Skin epidermis (tissue), 12 donors: ENCODE measurements around the gene BRSK2.

Experiments used
- H3K27ac ChIP-seq, 21 experiments: fragments of 200-600 bp; sonication (generic) in 11 of 21; one replicate each; pipeline ENCODE4 v1.5.0; 2020; ENCODE audit warnings: mild to moderate bottlenecking in 3 of 21, inconsistent platforms in 2 of 21, moderate library complexity in 2 of 21
- H3K4me3 ChIP-seq, 7 experiments: fragments of 200-600 bp; sonication (generic) in 2 of 7; one replicate each; pipeline ENCODE4 v1.5.0; 2020; ENCODE audit warnings: inconsistent platforms in 2 of 7, mild to moderate bottlenecking in 2 of 7, moderate library complexity in 1 of 7

The BRSK2 gene

DNA sequence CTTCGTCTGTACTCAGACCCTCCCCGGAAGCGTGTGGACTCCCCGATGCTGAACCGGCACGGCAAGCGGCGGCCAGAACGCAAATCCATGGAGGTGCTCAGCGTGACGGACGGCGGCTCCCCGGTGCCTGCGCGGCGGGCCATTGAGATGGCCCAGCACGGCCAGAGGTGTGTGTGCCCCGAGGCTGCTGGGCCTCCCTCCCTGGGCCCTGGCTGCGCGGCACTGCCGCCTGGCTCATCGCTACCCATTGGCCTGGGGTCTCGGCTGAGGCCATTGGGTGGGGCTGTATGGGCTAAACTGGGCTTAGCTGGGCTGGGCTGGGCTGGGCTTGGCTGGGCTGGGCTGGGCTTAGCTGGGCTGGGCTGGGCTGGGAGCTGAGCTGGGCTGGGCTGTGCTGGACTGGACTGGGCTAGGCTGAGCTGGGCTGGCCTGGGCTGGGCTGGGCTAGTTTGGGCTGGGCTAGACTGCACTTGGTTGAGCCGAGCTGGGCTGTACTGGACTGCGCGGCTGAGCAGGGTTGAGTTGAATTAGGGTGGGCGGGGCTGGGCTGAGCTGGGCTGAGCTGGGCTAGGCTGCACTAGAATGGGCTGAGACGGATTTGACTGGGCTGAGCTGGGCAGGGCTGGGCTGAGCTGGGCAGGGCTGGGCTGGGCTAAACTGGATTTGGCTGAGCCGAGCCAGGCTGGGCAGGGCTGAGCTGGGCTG is 56.2 kb downstream of the BRSK2 start:
- Histone ChIP-seq H3K4me3 (no peak overlapping the region), H3K27ac (no peak overlapping the region)

DNA sequence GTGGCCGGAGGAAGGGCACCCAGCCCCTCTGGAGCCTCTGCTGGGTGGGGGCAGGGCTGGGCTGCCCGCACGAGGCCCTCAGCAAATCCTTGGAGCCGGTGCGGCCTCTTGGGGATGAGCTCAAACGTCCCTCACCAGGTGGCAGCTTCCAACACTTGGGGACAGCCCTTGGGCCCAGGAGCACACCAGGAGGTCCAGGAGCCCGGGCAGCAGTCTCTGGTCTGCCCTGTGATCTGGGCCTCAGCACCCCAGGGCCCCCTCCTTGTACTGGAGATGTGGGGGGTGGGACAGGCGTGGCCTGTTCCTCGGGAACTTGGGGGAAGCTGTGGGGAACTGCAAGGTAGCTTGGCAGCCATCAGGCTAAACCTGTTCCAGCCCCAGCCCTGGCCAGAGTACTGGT is 56.9 kb downstream of the BRSK2 start:
- no peak overlapping the region for H3K4me3 ChIP-seq

DNA sequence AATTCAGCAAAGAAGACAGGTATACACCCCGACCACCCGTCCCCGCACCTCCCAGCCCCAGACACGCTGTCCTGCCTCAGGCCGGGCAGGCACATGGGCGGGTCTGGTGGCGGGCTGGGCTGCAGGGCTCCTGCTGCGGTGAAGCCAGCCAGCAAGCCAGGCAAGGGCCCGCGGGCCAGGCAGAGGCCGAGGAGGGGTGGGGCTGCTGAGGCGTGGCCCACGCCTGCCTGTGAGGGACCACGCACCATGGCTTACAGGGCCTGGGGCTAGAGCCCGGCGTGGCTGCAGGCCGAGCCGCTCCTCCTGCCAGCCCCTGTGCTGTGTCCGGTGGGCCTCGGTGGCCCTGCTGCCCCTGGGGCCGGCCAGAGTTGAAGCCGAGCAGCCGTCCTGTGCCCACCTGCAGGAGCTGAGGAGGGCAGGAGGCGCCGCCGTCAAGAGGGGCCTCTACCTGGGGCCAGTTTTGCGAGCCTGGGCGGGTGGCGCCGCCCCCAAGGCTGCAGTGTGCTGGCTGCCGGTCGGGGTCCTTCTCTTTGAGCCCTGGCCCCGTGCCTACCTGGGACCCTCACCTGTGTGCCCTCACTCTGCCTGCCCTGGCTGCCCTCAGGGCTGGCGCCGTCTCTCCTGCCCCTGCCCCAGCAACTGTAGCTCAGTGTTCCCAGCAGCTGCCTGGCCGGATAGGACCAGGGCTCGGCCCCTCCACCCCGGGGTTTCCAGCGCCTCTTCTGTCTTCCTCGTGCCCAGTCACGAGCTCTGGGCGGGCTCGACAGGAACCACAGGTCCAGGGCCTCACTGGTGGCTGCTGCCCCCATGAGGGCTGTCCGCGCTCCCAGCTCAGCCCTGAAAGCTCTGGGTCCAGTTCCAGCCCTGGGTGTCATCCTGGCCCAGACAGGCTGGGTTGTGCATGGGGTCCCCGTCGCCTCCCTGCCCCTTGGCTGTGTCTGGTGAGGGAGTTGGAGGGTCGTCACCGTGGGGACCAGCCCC is 58.4 kb downstream of the BRSK2 start:
- Histone ChIP-seq H3K27ac (no peak overlapping the region), H3K4me3 (no peak overlapping the region)

More for the DNA sequence above, 56.9 kb downstream of the BRSK2 start:
- H3K27ac ChIP-seq = no peak overlapping the region

DNA sequence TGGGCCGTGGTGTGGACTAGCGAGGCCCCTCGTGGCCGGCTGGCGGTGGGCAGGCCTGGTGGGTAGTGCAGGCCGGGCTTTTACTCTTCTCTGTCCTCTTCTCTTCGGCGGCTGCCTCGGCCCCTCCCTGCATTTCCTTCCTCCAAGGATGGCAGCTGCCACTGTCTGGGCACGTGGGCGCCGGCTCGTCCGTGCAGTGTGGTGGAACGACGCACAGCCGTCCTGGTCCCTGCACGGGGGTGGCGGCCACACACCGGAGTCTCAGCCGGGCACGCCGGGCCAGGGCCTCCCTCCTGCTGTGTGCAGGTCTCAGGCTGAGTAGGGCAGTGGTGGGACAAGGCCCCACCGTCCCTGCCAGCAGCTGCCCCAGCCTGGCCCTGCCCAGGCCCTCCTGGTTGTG is 59.1 kb downstream of the BRSK2 start:
- Histone ChIP-seq H3K4me3 (no peak overlapping the region), H3K27ac (no peak overlapping the region)

DNA sequence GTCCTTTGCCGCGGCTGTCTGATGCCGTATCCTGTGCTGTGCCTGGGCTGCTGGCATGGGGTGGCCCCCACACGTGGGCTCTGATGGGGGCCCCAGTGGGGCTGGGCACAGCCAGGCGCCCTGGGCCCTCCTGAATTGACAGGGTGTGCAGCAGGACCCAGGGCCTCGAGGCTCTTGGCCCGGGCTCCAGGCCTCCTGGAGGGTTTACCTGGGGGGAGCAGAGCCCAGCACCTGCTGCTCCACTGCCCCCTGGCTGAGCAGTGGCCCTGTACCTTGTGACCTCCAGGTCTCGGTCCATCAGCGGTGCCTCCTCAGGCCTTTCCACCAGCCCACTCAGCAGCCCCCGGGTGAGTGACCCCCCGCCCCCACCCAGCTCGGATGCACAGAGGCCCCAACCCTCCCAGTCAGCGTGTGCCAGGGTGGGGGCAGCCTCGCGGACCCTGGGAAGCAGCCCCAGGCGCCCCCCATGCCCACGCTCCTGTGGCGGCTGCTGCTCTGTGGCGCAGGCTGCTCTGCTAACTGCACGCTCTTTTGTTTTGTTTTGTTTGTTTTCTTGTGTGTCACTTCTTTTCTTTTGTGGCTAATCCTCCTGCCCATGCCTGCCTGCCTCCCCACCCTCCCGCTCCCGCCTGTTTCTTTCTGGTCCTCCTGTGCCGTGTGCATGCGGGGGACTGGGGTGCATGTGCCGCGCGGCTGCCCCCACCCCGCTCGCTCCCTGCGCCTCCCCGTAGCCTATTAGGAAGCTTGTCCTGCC is 59.9 kb downstream of the BRSK2 start:
- no peak overlapping the region for H3K27ac ChIP-seq
- no peak overlapping the region for H3K4me3 ChIP-seq

DNA sequence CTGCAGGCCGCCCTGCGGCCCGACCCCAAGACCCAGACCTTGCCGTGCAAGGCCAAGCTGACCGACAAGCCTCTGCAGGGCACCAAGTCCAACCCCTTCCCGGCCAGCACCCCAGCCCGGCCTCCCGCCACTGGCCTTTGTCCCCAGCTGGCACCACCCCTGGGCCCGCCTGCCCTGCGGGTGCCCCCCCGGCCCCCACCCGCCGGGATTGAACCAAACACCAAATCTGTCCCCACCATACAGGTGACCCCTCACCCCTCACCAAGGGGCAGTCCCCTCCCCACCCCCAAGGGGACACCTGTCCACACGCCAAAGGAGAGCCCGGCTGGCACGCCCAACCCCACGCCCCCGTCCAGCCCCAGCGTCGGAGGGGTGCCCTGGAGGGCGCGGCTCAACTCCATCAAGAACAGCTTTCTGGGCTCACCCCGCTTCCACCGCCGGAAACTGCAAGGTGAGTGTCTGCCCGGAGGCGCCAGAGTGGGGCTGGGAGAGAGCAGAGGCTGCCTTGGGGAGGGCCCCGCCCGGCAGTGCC is 60.7 kb downstream of the BRSK2 start:
- H3K4me3 ChIP-seq = no peak overlapping the region

DNA sequence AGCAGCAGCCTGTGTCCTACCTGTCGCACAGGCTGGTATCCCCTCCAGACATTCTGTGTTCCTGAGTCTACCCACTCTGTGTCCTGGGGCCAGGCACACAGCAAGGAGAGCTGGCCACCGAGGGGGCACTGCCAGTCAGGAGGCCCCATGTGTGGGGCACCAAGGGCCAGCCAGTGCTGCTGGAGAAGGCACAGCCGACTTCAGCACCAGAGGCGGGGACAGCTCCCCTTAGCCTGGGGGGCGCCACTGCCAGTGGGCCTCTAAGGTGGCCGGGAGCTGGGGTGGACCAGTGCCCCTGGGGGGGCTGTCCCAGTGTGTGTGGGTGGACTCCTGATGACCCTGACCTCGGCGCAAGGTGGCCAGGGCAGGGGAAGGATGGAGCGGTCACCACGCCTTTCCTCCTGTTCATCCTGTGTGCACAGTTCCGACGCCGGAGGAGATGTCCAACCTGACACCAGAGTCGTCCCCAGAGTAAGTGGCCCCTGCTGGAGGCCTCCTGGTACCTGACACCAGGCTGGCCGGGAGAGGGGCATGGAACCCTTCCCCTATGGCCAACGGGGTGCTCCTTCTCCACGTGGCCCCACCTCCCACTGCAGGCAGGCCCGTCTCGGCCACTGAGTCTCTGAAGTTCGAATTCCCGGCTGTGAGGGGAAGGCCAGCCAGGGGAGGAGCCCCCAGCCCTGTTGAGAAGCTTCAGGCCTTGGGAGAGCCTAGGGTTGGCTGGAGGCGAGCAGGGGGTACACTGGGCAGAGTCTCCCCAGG is 61.4 kb downstream of the BRSK2 start:
- Histone ChIP-seq H3K27ac (no peak overlapping the region), H3K4me3 (no peak overlapping the region)

More for the DNA sequence above, 60.7 kb downstream of the BRSK2 start:
- no peak overlapping the region for H3K27ac ChIP-seq

DNA sequence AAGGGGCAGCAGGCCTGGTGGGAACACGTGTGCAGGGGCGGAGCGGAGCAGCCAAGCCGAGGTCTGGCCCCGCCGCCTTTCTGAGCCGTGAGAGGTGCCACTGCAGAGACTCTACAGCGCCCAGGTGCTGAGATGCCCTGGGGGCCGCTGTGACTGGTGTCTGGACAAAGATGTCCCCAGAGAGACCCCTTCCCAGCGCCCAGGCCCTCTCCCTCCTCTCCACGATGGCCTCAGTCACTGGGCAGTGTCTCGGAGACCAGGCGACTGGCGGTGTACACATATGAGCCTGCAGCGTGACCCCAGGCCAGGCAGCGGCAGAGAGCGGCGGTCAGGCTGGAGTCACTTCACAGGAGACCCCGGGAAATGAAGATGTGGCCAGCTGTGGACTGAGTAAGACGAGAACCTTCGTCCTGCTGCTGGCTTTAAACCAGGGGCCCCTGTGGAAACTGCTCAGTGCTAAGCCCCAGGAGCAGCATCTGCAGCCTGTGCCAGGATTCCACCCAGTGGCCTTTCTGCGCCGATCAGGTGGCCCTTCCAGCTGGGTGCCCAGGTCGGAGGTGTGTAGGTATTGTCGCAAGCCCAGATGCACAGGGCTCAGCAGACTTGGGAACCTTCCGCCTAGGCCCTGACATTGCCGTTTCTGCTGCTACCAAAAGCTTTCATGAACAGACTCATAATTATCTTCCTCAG is 62.2 kb downstream of the BRSK2 start:
- Histone ChIP-seq H3K4me3 (no peak overlapping the region), H3K27ac (no peak overlapping the region)

DNA sequence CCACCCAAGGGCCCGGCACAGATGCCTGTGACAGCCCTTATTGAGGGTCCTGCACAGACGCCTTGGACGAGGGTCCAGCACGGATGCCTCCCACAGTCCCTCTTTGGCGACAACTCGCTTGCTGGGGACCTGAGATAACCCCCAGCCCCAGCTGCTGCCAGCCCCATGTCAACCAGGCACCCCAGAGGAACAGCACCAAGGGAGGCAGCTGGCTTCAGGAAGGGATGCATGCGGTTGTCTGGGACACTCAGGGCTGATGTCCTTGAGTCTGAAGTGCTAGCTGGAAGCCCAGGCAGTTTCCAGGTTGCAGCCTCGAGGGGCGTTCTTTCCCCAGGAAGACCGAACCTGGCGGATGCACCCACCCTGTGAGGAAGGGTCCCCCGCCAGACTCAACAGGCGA is 63.0 kb downstream of the BRSK2 start:
- Histone ChIP-seq H3K4me3 (no peak overlapping the region), H3K27ac (no peak overlapping the region)

DNA sequence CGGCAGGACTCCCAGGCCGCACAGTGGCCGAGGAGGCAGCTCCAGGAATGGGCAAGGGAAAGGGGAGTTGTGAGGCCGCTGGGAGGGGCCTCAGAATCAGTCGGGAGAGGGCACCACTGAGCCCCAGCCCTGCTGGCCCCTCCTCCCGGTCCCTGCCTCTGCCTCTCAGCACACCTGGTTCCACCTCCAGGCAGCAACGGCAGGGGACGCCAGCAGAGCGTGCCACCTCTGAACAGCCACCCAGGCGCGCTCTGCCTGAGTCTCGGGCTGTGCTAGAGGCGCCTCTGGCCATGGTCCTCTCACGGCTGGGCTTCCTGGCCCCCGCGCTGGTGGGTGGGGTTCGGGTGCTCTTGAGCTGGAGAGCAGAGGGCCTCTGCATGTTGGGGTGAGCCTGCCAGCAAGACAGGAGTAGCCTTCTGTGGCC is 63.9 kb downstream of the BRSK2 start:
- Histone ChIP-seq H3K4me3 (no peak overlapping the region), H3K27ac (no peak overlapping the region)

DNA sequence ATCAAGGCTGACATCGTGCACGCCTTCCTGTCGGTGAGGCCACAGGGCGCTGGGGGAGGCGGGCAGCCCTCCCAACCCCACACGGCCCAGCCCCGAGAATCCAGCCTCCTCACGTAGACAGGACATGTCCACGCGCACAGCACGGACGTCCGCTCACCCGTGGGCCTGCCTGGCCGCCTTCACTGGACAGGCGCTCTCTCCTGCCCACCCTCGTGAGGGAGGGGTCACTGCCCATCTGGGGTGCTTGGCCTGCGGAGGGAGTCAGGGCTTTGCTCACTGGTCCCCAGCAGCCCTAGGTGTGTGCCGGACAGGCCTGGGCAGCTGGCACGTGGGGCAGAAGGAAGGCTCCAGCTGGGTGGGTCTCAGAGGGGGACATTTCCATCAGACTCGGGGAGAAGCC is 64.8 kb downstream of the BRSK2 start:
- no peak overlapping the region for H3K4me3 ChIP-seq
- H3K27ac ChIP-seq = no peak overlapping the region

DNA sequence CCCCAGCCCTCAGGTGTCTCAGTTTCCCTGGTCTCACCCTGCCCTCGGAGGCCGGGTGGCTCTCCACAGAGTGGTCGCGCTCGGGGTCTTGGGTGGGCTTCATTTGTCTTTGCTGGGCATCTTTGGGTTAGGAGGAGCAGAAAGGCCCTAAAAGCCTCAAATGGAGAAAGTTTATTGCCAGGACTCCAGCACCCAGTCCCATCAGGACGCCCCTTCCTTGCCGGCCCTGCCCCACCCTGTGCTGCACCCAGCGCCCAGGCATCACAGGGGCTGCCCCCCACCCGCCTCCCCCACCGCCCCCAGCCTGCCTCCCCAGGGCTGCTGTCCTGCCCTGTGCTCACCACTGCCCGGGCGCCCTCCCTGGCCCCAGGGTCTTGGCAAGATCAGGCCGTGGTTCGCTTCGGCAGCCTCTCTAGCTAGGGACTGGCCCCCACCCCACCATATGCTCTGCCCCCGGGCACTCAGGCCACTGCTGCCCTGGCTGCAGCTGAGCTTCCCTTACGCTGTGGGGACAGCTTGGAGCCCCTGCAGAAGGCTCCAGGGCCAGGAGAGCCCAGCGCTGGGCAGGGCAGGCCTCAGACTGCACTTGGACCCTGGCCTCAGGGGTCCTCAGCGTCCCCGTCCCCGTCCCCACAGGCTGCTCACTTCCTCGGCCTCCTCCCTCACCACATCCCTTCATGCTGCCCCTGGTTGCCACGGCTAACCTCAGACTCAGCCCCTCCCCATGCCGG is 65.5 kb downstream of the BRSK2 start:
- Histone ChIP-seq H3K4me3 (no peak overlapping the region), H3K27ac (no peak overlapping the region)

DNA sequence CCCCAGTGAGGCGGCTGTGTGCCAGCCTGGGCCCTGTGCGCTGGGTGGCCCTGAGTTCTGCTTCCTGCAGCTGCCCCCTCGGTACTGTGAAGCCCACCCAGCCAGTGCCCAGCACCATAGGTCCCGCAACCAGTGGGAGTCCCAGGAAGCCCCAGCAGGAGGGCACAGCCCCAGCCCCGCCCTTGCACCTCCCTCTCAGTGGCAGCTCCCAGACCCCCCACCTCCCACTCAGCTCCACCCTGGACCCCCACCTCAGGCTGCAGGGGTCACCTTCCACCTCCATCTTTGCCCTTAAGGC is 66.0 kb downstream of the BRSK2 start:
- no peak overlapping the region for H3K4me3 ChIP-seq
- H3K27ac ChIP-seq = no peak overlapping the region

DNA sequence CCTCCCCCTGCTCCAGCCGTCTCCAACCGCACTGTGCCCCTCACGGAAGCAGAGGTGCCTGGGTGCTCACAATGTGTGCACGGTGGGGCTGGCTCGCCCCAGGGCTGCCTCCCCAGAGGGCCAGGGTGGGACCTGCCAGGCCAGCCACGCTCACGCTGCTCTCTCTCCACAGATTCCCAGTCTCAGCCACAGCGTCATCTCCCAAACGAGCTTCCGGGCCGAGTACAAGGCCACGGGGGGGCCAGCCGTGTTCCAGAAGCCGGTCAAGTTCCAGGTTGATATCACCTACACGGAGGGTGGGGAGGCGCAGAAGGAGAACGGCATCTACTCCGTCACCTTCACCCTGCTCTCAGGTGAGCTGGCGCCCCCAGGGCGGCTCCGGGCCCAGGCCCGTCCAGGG is 66.4 kb downstream of the BRSK2 start:
- Histone ChIP-seq H3K27ac (no peak overlapping the region), H3K4me3 (no peak overlapping the region)

DNA sequence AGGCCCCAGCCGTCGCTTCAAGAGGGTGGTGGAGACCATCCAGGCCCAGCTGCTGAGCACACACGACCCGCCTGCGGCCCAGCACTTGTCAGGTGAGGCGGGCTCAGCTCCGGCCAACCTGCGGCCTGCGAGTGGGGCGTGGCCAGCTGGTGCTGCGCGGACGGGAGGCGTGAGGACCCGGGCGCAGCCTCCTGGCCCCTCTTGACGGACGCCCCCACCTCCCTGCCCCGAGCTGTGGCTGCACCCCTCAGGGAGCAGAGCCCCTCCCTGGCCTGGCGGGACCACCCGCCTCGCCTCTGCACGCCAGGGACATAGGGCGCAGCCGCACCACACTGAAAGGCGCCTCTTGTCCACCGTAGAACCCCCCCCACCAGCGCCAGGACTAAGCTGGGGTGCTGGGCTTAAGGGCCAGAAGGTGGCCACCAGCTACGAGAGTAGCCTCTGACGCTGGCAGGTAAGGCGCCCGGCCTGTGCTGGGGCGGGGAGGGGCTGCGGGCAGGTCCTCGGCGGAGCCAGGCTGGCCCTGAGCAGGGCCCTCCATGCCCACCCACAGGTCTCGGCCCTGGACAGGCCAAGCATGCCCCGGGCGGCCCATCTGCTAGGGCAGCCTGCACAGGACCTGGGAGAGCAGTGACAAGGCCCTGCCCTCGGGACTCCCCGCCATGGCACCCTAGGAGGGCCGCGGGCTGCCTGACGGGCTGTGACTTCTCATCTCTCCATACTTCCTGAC is 67.0 kb downstream of the BRSK2 start:
- H3K4me3 ChIP-seq = no peak overlapping the region
- no peak overlapping the region for H3K27ac ChIP-seq

DNA sequence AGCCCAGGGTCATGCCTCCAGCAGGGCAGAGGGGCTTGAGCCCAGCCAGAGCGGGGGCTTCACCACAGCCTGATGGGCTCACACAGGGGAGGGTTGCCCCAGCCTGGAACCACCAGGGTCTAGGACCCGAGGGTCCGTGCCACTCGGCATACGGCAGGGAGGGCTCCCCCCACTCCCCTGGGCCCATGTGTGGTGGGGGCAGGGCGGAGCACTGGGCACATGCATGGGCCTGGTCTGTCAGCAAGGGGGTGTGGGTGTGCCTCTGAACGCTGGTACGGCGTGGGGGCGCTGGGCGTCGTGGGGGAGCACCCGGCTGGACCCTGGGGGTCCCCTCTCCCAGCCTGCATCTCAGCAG is 67.6 kb downstream of the BRSK2 start:
- no peak overlapping the region for H3K4me3 ChIP-seq
- H3K27ac ChIP-seq = no peak overlapping the region

DNA sequence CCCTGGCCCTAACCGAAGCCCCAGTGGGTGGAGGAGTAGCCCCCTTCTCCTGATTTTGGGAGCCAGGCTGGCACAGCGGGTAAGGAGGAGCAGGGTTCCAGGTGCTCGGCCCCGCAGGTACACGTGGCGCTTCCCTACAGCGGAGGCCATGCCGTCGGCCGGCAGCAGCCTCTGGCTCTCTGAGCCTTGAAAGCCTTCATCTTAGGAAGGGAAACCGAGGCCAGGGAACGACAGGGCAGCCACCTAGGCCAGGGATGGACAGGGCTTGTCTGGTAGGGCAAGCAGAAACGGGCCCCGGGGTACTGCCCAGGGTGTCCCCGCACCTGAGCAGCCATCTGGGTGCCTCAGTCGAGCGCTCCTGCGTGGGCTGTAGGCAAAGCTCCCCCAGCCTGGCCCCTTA is 68.1 kb downstream of the BRSK2 start:
- no peak overlapping the region for H3K4me3 ChIP-seq
- H3K27ac ChIP-seq = no peak overlapping the region
